ENCODE measurements around the gene EIF3B.

- TF ChIP-seq CTCF (conservative IDR thresholded peaks at IDR 0.05; ENCODE audit: low read depth, low read length): no peak
- no peak for TF ChIP-seq EZH2 (IDR thresholded peaks at IDR 0.05; ENCODE audit: borderline replicate concordance, low read depth, low read length, poor library complexity, severe bottlenecking)
Observed at GRCh38 chr7:2350861-2351260, 3.8 kb upstream of the EIF3B start.
